Stimulated activated CD4-positive, alpha-beta T cell treated with anti-CD3 and anti-CD28 coated beads, Interleukin-4, amount 100 ng/mL, for 1 hour (primary cell): ENCODE measurements around the gene WDFY4.

Source experiments
- DNase-seq: peaks from one replicate; pipeline ENCODE4 v3.0.0-alpha.2; 2020

The WDFY4 gene

GRCh38 chr10:48745662-48746245 is 61.1 kb downstream of the WDFY4 start:
- no peak for DNase-seq

GRCh38 chr10:48748573-48748972 is 63.9 kb downstream of the WDFY4 start:
- DNase-seq = no peak

- no peak for DNase-seq
These were observed 64.6 kb downstream of the WDFY4 start for GRCh38 chr10:48749254-48749787.

- DNase-seq = no peak
These were observed 65.3 kb downstream of the WDFY4 start for GRCh38 chr10:48750019-48750418.

- DNase-seq = no peak
These were observed 66.3 kb downstream of the WDFY4 start for GRCh38 chr10:48750991-48751390.

- DNase-seq = no peak
These were observed 67.1 kb downstream of the WDFY4 start for GRCh38 chr10:48751730-48752129.

- no peak for DNase-seq
These were observed 73.7 kb downstream of the WDFY4 start for GRCh38 chr10:48758411-48758810.

GRCh38 chr10:48759113-48759901 is 74.6 kb downstream of the WDFY4 start:
- DNase-seq = no peak

GRCh38 chr10:48760983-48761382 is 76.3 kb downstream of the WDFY4 start:
- no peak for DNase-seq

GRCh38 chr10:48762064-48763042 is 77.7 kb downstream of the WDFY4 start:
- no peak for DNase-seq

- no peak for DNase-seq
These were observed 78.8 kb downstream of the WDFY4 start for GRCh38 chr10:48763403-48763965.

GRCh38 chr10:48764486-48764885 is 79.8 kb downstream of the WDFY4 start:
- DNase-seq = no peak

- DNase-seq = no peak
These were observed 80.4 kb downstream of the WDFY4 start for GRCh38 chr10:48765039-48765438.

- DNase-seq = no peak
These were observed 80.9 kb downstream of the WDFY4 start for GRCh38 chr10:48765527-48765926.

- no peak for DNase-seq
These were observed 82.9 kb downstream of the WDFY4 start for GRCh38 chr10:48767373-48768143.

GRCh38 chr10:48768144-48768766 is 83.6 kb downstream of the WDFY4 start:
- no peak for DNase-seq

- DNase-seq = no peak
These were observed 84.3 kb downstream of the WDFY4 start for GRCh38 chr10:48768926-48769325.

- DNase-seq = no peak
These were observed 85.2 kb downstream of the WDFY4 start for GRCh38 chr10:48769706-48770435.

- DNase-seq = no peak
These were observed 86.0 kb downstream of the WDFY4 start for GRCh38 chr10:48770561-48771089.

GRCh38 chr10:48771234-48771633 is 86.6 kb downstream of the WDFY4 start:
- no peak for DNase-seq

GRCh38 chr10:48772059-48772458 is 87.4 kb downstream of the WDFY4 start:
- no peak for DNase-seq
